ENCODE data around the gene DIPK1A.

Gene DIPK1A

GRCh38 chr1:92803140-92803887 lies 157.9 kb downstream of the DIPK1A start:
- no peak for DNase-seq (ENCODE audit: low read depth, low spot score)

- DNase-seq (ENCODE audit: low read depth, low spot score), result no peak
Measured at GRCh38 chr1:92797961-92798360, 163.3 kb downstream of the DIPK1A start.

GRCh38 chr1:92797297-92797696 lies 164.0 kb downstream of the DIPK1A start:
- DNase-seq (ENCODE audit: low read depth, low spot score), result no peak

- DNase-seq (ENCODE audit: low read depth, low spot score), result no peak
Measured at GRCh38 chr1:92795166-92795565, 166.1 kb downstream of the DIPK1A start.

- DNase-seq (ENCODE audit: low read depth, low spot score), result no peak
Measured at GRCh38 chr1:92792340-92792782, 168.9 kb downstream of the DIPK1A start.

All from smooth muscle cell of the brain vasculature (primary cell).